Activated naive CD8-positive, alpha-beta T cell (primary cell): Measurements from ENCODE around the gene SCN5A.

Experiments used
- H3K27ac Mint-ChIP-seq: one replicate; pipeline ENCODE4 v1.8.0; 2021; ENCODE audit warnings: mixed read lengths
- H3K27me3 Mint-ChIP-seq: one replicate; pipeline ENCODE4 v1.8.0; 2021; ENCODE audit warnings: mixed read lengths
- H3K36me3 Mint-ChIP-seq: one replicate; pipeline ENCODE4 v1.8.0; 2021; ENCODE audit warnings: mixed read lengths
- H3K4me1 Mint-ChIP-seq: one replicate; pipeline ENCODE4 v1.8.0; 2021; ENCODE audit warnings: low read depth, mixed read lengths
- H3K4me3 Mint-ChIP-seq: one replicate; pipeline ENCODE4 v1.8.0; 2021; ENCODE audit warnings: mild to moderate bottlenecking, mixed read lengths
- H3K9me3 Mint-ChIP-seq: one replicate; pipeline ENCODE4 v1.8.0; 2021; ENCODE audit warnings: low read depth, mixed read lengths

SCN5A gene

GRCh38 chr3:38586546-38587520 is 62.7 kb downstream of the SCN5A start:
- Mint-ChIP-seq H3K27ac (no peak overlapping the region), H3K4me3 (no peak overlapping the region), H3K9me3 (no peaks in the 10 kb centered on the region), H3K27me3 (peaks cover 1% of the 10 kb centered on the region), H3K4me1 (no peaks in the 10 kb centered on the region), H3K36me3 (no peaks in the 10 kb centered on the region)

DNA sequence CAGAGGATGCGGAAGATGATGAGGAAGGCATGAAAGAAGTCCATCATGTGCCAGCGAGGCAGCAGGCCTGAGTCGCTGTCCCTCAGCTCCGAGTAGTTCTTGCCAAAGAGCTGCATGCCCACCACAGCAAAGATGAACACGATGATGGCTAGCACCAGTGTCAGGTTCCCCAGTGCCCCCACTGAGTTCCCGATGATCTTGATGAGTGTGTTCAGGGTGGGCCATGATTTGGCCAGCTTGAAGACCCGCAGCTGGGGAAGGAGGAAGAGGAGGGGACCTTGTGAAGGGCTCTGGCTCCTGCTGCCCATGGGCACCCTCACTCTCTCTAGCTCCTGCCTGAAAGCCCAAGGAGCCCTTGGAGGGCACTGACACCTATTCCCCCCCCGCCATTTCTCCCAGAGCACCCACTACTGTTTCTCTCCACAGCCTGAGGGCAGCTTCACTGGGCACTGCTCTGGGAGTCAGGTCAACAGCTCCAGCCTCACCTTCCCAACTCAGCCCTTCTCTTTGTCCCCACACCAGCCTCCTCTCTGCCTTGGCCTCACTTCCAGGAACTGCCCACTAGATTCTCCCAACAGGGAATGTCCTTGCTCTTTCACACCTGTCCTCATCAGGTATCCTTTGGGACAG is 63.6 kb downstream of the SCN5A start:
- Mint-ChIP-seq H3K4me1 (no peaks in the 10 kb centered on the region), H3K27me3 (no peaks in the 10 kb centered on the region), H3K27ac (no peak overlapping the region), H3K9me3 (no peaks in the 10 kb centered on the region), H3K4me3 (no peak overlapping the region), H3K36me3 (no peaks in the 10 kb centered on the region)

- Mint-ChIP-seq H3K36me3 (no peaks in the 10 kb centered on the region), H3K27ac (no peak overlapping the region), H3K27me3 (no peaks in the 10 kb centered on the region), H3K4me3 (no peak overlapping the region), H3K4me1 (no peaks in the 10 kb centered on the region), H3K9me3 (no peaks in the 10 kb centered on the region)
Observed at GRCh38 chr3:38583688-38584087, 65.8 kb downstream of the SCN5A start.

DNA sequence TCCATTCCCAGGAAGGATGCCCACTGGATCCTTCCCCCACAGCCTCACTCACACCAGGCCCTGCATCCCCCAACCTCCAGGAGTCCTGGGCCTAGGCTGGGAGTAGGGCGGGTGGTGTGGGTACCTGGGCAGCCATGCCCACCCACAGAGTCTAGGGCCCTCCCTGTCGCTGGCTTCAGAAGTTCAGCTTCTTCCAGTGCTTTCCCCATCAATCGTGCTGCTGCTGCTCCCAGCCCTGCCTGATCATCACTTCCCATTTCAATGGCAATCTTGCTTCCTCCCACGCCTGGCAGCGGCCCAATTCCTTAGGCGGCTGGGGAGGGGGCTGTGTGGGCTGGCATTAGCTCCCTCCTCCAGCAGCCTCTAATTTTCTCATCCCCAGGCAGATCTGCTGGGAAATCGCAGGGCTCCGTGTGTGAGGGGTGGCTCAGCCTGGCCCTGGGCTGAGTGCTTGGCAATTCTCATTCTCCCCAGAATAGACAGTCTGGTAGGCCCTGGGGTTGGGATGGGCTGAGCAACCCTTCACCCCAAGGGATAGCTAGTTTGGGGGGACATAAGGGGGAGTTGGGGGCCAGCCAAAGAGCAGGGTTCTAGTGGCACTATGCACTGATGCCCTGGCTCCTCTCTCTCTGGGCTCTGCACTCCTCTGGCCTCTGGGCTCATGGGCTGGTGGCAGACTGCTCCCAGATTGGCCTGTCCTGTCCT is 66.4 kb downstream of the SCN5A start:
- Mint-ChIP-seq H3K36me3 (no peaks in the 10 kb centered on the region), H3K4me3 (no peak overlapping the region), H3K9me3 (no peaks in the 10 kb centered on the region)

GRCh38 chr3:38582316-38582715 is 67.2 kb downstream of the SCN5A start:
- Mint-ChIP-seq H3K9me3 (no peaks in the 10 kb centered on the region), H3K36me3 (no peaks in the 10 kb centered on the region), H3K4me3 (no peak overlapping the region), H3K27me3 (no peaks in the 10 kb centered on the region), H3K27ac (no peak overlapping the region), H3K4me1 (no peaks in the 10 kb centered on the region)

More for the DNA sequence above, 66.4 kb downstream of the SCN5A start:
- Mint-ChIP-seq H3K4me1 (no peaks in the 10 kb centered on the region), H3K27ac (no peak overlapping the region), H3K27me3 (no peaks in the 10 kb centered on the region)

DNA sequence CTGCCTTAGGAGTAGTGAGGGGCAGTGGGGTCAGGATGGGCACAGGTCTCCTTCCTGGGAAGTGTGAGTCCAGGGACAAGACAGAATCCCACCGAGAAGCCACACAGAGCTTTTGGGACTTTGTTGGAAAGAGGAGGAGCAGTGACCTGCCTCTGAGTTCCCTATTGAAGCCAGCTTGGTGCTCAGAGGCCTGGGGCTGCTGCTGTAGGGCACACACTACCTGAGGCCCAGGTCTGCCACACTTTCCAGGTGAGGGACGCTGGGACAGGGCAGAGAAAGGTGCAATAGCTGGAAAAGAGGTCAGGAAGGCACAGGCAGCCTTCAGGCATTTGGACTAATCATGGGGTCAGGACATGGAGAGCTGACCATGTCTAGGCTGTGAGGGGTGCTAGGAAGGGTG is 67.7 kb downstream of the SCN5A start:
- H3K4me3 Mint-ChIP-seq = no peak overlapping the region
- no peaks in the 10 kb centered on the region for H3K27me3 Mint-ChIP-seq
- no peaks in the 10 kb centered on the region for H3K4me1 Mint-ChIP-seq
- H3K9me3 Mint-ChIP-seq = no peaks in the 10 kb centered on the region
- no peak overlapping the region for H3K27ac Mint-ChIP-seq
- H3K36me3 Mint-ChIP-seq = no peaks in the 10 kb centered on the region

DNA sequence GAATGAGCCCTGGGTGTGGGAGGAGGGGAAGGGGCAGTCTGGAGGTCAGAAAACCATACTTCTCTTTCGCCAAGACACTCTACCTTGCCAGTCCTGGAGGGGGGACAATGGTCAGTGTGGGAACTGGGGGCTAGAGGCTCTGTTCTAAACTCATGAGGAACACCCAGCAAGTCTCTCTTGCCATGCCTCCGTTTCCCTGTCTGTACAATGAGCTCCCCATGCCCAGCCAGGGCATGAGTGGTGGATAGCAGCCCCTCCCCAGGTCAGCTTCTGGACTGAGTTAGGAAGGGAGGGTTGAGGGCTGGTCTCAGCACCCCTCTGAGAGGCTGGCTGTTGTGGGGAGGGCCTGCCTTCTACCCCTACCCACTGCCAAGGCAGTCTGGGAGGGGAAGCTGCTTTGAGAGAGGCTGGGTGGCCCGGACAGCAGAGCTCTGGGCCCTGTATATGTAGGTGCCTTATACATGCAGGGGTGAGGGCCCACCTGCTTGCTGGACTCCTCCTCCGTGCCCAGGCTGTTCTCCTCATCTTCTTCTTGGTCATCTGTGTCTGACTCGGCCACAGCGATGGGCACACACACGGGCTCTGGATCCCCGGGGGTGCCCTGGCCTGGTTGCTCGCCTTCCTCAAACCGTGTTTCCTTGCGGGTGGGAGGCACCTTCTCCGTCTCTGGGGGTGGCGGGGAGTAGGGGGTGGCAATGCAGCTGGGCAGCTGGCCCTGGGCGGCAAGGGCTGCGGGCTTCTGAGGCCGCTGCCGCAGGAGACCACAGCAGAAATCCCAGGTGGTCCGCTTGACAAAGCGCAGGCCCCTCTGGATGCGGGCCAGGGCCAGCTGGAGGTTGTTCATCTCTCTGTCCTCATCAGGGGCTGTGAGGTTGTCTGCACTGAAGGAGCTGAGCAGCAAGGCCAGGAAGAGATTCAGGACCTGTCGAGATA is 68.8 kb downstream of the SCN5A start:
- Mint-ChIP-seq H3K27ac (no peak overlapping the region), H3K4me3 (no peak overlapping the region), H3K4me1 (no peaks in the 10 kb centered on the region), H3K27me3 (no peaks in the 10 kb centered on the region), H3K36me3 (no peaks in the 10 kb centered on the region), H3K9me3 (no peaks in the 10 kb centered on the region)

DNA sequence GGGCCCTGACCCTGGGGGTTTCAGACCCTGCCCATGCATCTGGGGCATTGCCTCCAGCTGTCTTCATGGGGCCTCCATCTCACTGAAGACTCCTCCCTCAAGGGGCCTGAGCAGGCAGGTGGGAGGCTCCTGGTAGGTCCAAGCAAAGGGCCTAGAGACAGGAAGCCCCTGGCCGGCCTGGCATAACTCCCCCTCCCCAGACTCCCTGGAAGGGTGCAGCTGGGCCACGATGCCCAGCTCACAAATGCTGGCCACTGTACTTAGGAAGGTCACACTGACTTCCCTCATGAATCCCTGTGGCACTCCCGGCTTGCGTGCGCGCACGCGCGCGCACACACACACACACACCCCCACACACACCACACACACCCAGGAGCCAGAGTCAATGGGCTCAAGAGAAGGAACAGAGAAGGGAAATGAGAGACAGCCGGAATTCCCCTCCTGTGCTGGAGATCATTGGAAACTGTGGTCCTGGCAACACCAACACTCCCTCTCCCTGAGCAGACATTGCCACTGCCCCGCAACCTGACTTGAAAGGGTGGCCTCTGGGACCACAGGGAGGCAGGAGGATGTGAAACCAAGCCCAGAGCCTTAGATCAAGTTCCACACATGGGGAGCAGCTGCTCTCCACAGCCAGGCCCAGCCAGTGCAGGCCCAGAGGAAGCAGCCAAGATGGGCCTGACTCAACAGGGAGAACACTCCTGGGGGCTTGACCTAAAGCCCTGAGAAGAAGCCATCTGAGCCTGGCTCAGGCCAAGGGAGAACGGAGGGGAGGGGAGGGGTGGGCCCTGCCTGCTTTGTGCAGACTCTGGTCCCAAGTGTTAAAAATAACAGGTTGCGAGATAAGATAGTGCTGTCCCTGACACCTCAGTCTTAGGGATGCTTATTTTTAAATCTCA is 69.7 kb downstream of the SCN5A start:
- no peaks in the 10 kb centered on the region for H3K9me3 Mint-ChIP-seq
- H3K27ac Mint-ChIP-seq = no peak overlapping the region
- no peaks in the 10 kb centered on the region for H3K27me3 Mint-ChIP-seq
- H3K4me1 Mint-ChIP-seq = no peaks in the 10 kb centered on the region
- H3K36me3 Mint-ChIP-seq = no peaks in the 10 kb centered on the region
- H3K4me3 Mint-ChIP-seq = no peak overlapping the region

DNA sequence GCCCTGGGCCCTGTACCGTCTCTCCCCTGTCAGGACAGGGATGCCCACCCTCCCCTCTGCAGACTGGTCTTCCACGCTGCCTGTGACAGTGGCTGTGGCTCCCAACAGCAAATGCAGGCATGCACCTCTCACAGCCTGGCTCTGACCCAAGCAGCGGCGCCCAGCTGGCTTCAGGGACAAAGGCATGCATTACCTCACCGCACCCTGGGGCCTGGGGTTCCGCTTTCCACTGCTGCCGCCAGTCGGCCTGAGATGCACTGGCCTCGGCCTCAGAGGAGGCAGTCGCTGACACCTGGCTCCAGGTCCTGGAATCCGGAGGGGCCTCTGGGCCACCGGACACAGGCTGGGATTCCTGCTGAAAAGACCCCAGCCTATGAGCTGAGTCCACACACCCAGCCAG is 70.3 kb downstream of the SCN5A start:
- Mint-ChIP-seq H3K36me3 (no peaks in the 10 kb centered on the region), H3K27me3 (no peaks in the 10 kb centered on the region), H3K4me3 (no peak overlapping the region), H3K9me3 (peaks cover 4% of the 10 kb centered on the region), H3K27ac (no peak overlapping the region), H3K4me1 (no peaks in the 10 kb centered on the region)

DNA sequence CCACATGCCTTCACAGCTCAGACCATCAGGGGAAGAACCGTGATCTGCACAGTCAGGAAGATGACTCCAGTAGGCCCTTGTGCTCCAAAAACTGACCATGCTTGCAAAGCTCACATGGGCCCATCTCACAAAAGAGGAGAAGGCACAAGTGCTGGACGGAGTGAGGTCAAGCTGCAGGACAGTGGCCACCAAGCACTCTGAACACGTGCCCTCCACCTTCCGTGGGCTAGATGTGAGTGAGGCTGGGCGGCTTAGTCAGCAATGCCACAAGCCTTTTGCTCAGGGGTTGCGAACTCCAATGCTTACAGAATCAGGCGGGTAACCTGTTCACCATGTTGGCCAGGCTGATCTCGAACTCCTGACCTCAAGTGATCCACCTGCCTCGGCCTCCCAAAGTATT is 70.9 kb downstream of the SCN5A start:
- H3K36me3 Mint-ChIP-seq = no peaks in the 10 kb centered on the region
- H3K9me3 Mint-ChIP-seq = peaks cover 4% of the 10 kb centered on the region
- H3K27ac Mint-ChIP-seq = no peak overlapping the region
- H3K4me1 Mint-ChIP-seq = no peaks in the 10 kb centered on the region
- no peak overlapping the region for H3K4me3 Mint-ChIP-seq
- H3K27me3 Mint-ChIP-seq = no peaks in the 10 kb centered on the region

DNA sequence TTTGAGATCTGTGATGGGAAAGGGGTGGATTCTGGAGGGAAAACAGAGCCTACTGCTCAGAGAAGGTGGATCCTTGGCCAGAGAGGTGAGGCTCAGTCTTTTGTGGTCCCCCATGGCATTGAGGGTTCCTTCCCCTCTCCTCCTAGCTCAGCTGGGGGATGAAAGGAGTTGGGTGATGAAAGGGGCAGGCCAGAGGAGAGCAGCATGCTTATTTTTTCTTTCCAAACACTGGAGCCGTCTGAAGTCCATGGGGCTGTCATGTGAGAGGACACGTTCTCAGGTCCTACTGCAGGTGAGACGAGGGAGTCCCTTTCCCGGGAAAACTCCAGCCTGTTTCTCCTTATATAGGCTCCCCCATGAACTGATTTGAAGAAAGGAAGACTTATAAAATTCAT is 71.4 kb downstream of the SCN5A start:
- Mint-ChIP-seq H3K27ac (no peak overlapping the region), H3K27me3 (no peaks in the 10 kb centered on the region), H3K36me3 (no peaks in the 10 kb centered on the region), H3K4me3 (no peak overlapping the region), H3K9me3 (peaks cover 4% of the 10 kb centered on the region), H3K4me1 (no peaks in the 10 kb centered on the region)

- H3K4me3 Mint-ChIP-seq = no peak overlapping the region
- no peaks in the 10 kb centered on the region for H3K27me3 Mint-ChIP-seq
- peaks cover 4% of the 10 kb centered on the region for H3K9me3 Mint-ChIP-seq
- no peaks in the 10 kb centered on the region for H3K36me3 Mint-ChIP-seq
- H3K4me1 Mint-ChIP-seq = no peaks in the 10 kb centered on the region
- no peak overlapping the region for H3K27ac Mint-ChIP-seq
Observed at GRCh38 chr3:38577371-38578080, 72.0 kb downstream of the SCN5A start.
